Measurements from ENCODE around the gene KIF6.
A peak's percentile ranks its signal among the peaks of the same experiment; 100 is the strongest.

- TF ChIP-seq EZH2 (IDR thresholded peaks at IDR 0.05; ENCODE audit: borderline replicate concordance, low read length) = no peak
- TF ChIP-seq, protein P1, sequence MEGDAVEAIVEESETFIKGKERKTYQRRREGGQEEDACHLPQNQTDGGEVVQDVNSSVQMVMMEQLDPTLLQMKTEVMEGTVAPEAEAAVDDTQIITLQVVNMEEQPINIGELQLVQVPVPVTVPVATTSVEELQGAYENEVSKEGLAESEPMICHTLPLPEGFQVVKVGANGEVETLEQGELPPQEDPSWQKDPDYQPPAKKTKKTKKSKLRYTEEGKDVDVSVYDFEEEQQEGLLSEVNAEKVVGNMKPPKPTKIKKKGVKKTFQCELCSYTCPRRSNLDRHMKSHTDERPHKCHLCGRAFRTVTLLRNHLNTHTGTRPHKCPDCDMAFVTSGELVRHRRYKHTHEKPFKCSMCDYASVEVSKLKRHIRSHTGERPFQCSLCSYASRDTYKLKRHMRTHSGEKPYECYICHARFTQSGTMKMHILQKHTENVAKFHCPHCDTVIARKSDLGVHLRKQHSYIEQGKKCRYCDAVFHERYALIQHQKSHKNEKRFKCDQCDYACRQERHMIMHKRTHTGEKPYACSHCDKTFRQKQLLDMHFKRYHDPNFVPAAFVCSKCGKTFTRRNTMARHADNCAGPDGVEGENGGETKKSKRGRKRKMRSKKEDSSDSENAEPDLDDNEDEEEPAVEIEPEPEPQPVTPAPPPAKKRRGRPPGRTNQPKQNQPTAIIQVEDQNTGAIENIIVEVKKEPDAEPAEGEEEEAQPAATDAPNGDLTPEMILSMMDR (IDR thresholded peaks at IDR 0.05; ENCODE audit: low read length) = peak; percentile 75
Measured at GRCh38 chr6:39302669-39303424, 422.4 kb downstream of the KIF6 start.

Data from OCI-LY1 (cell line).